ENCODE data around the gene SPHKAP.

DNA sequence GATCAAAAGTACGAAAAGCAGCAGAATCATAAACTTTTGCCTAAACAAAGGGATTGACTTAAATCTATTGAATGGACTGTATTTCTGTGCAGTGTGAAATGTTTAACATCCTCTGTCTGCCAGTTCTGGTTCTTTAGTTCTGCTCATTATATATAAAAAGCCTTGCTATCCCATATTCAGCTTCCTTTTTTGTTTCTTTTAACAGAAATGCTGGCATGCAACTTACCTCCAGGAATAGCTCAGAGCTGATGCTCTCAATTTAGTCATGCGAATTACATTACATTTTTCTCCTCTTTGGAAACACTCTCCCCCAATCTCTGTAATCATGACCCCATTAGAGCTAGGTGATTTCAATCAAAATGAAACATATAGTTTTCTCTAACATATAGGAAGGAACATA, 73.6 kb downstream of the SPHKAP start:
- TF ChIP-seq, protein P1, sequence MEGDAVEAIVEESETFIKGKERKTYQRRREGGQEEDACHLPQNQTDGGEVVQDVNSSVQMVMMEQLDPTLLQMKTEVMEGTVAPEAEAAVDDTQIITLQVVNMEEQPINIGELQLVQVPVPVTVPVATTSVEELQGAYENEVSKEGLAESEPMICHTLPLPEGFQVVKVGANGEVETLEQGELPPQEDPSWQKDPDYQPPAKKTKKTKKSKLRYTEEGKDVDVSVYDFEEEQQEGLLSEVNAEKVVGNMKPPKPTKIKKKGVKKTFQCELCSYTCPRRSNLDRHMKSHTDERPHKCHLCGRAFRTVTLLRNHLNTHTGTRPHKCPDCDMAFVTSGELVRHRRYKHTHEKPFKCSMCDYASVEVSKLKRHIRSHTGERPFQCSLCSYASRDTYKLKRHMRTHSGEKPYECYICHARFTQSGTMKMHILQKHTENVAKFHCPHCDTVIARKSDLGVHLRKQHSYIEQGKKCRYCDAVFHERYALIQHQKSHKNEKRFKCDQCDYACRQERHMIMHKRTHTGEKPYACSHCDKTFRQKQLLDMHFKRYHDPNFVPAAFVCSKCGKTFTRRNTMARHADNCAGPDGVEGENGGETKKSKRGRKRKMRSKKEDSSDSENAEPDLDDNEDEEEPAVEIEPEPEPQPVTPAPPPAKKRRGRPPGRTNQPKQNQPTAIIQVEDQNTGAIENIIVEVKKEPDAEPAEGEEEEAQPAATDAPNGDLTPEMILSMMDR (IDR thresholded peaks at IDR 0.05 in 4 of 5, conservative IDR thresholded peaks at IDR 0.05 in 1 of 5) = no peak
- TF ChIP-seq POLR2A (IDR thresholded peaks at IDR 0.05) = no peak

Measured in gastrocnemius medialis (tissue), 4 donors.